ENCODE measurements around the gene LACTB.

LACTB gene

GRCh38 chr15:63134245-63134985 is 12.8 kb downstream of the LACTB start:
- TF ChIP-seq CTCF (conservative IDR thresholded peaks at IDR 0.05; ENCODE audit: low read depth, low read length) = no peak
- DNase-seq (ENCODE audit: low read depth) = no peak
- no peak overlapping the region for H3K4me3 ChIP-seq (ENCODE audit: low read length)

DNA sequence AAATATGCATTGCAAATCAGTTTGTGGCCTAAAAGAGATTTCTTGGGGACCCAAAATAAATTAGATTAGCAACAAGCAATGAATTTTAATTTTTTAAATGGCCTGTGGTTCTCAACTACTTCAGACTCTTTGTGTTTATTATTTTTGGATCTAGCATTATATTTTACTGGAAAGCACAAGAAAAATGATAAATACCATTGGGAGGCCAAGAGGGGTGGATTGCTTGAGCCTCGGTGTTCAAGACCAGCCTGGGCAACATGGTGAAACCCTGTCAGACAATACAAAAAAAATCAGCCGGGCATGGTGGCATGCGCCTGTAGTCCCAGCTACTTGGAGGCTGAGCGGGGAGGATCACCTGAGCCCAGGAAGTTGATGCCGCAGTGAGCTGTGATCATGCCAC is 13.6 kb downstream of the LACTB start:
- no peak for TF ChIP-seq CTCF (conservative IDR thresholded peaks at IDR 0.05; ENCODE audit: low read depth, low read length)
- DNase-seq (ENCODE audit: low read depth) = no peak
- H3K4me3 ChIP-seq (ENCODE audit: low read length) = no peak overlapping the region

- peak; percentile 91 for DNase-seq (ENCODE audit: low read depth)
- no peak for TF ChIP-seq CTCF (conservative IDR thresholded peaks at IDR 0.05; ENCODE audit: low read depth, low read length)
- H3K4me3 ChIP-seq (ENCODE audit: low read length) = no peak overlapping the region
Measured at GRCh38 chr15:63135804-63136203, 14.1 kb downstream of the LACTB start.

- DNase-seq (ENCODE audit: low read depth) = peak; percentile 86
- TF ChIP-seq CTCF (conservative IDR thresholded peaks at IDR 0.05; ENCODE audit: low read depth, low read length) = no peak
- no peak overlapping the region for H3K4me3 ChIP-seq (ENCODE audit: low read length)
Measured at GRCh38 chr15:63136742-63137141, 15.1 kb downstream of the LACTB start.

- no peak overlapping the region for H3K4me3 ChIP-seq (ENCODE audit: low read length)
- no peak for TF ChIP-seq CTCF (conservative IDR thresholded peaks at IDR 0.05; ENCODE audit: low read depth, low read length)
- no peak for DNase-seq (ENCODE audit: low read depth)
Measured at GRCh38 chr15:63140936-63141335, 19.3 kb downstream of the LACTB start.

GRCh38 chr15:63145426-63145825 is 23.8 kb downstream of the LACTB start:
- DNase-seq (ENCODE audit: low read depth) = no peak
- no peak overlapping the region for H3K4me3 ChIP-seq (ENCODE audit: low read length)
- no peak for TF ChIP-seq CTCF (conservative IDR thresholded peaks at IDR 0.05; ENCODE audit: low read depth, low read length)

DNA sequence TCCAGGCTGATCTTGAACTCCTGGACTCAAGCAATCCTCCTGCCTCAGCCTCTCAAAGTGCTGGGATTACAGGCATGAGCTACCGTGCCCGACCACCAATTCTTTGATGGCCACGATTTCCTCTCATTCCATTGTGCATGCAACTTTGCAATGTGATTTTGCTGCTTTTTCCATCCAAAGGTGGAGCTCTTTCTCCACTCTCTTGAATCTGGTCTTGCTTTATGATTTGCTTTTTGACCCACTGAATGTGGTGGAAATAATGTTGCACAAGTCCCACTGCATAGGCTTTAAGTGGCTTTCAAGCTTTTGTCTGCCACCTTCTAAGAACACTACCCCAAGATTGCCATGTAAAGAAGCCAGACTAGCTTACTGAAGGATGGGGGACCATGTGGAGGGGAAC is 25.0 kb downstream of the LACTB start:
- no peak overlapping the region for H3K4me3 ChIP-seq (ENCODE audit: low read length)
- no peak for DNase-seq (ENCODE audit: low read depth)
- no peak for TF ChIP-seq CTCF (conservative IDR thresholded peaks at IDR 0.05; ENCODE audit: low read depth, low read length)
